Measurements from ENCODE around the gene FBXO2. TPM values are rescaled to one million over a fixed set of nuclear protein-coding genes. Genes with fewer than 3 reads are reported as not detected.
A peak's percentile ranks its signal among the peaks of the same experiment; 100 is the strongest.

FBXO2 gene
- total and polyA plus RNA-seq, 2 experiments from 2014 or later = 20.9 to 28.3 TPM

GRCh38 chr1:11693024-11693590 lies 38.9 kb upstream of the FBXO2 start:
- DNase-seq (ENCODE audit: low read depth in 1 of 2, low spot score in 1 of 2) = peak in 1 of 2 donors; percentile 72
- no peak for TF ChIP-seq CTCF (IDR thresholded peaks at IDR 0.05; ENCODE audit: low read depth, low read length)
- no peak overlapping the region for H3K4me3 ChIP-seq
- no peaks in the 10 kb centered on the region for H3K9me3 ChIP-seq (ENCODE audit: low read depth)
- no peaks in the 10 kb centered on the region for H3K36me3 ChIP-seq
- H3K4me1 ChIP-seq (ENCODE audit: low read depth) = no peaks in the 10 kb centered on the region
- peaks cover 55% of the 10 kb centered on the region for H3K27me3 ChIP-seq
- no peak overlapping the region for H3K27ac ChIP-seq

- no peak for TF ChIP-seq CTCF (IDR thresholded peaks at IDR 0.05; ENCODE audit: low read depth, low read length)
- no peak for DNase-seq (ENCODE audit: low read depth in 1 of 2, low spot score in 1 of 2)
- peaks cover 55% of the 10 kb centered on the region for H3K27me3 ChIP-seq
- no peak overlapping the region for H3K27ac ChIP-seq
- peak overlapping the region; percentile 58 for H3K4me3 ChIP-seq
- no peaks in the 10 kb centered on the region for H3K4me1 ChIP-seq (ENCODE audit: low read depth)
- H3K9me3 ChIP-seq (ENCODE audit: low read depth) = no peaks in the 10 kb centered on the region
- H3K36me3 ChIP-seq = no peaks in the 10 kb centered on the region
These were observed 37.9 kb upstream of the FBXO2 start for GRCh38 chr1:11691928-11692711.

- H3K36me3 ChIP-seq = no peaks in the 10 kb centered on the region
- H3K27ac ChIP-seq = no peak within 1 kb of the TSS
- peak within 1 kb of the TSS; percentile 58 for H3K4me3 ChIP-seq
- TF ChIP-seq CTCF (IDR thresholded peaks at IDR 0.05; ENCODE audit: low read depth, low read length) = no peak
- H3K27me3 ChIP-seq = peaks cover 55% of the 10 kb centered on the region
- DNase-seq (ENCODE audit: low read depth in 1 of 2, low spot score in 1 of 2) = peak in 1 of 2 donors; percentile 61
- H3K9me3 ChIP-seq (ENCODE audit: low read depth) = no peaks in the 10 kb centered on the region
- no peaks in the 10 kb centered on the region for H3K4me1 ChIP-seq (ENCODE audit: low read depth)
These were observed 37.2 kb upstream of the FBXO2 start, which contains the start of gene DRAXIN for GRCh38 chr1:11691302-11691914. DRAXIN (plus strand) TSS chr1:11691710; CDS start chr1:11706259, 14,549 bp downstream.

- DNase-seq (ENCODE audit: low read depth in 1 of 2, low spot score in 1 of 2) = peak in 1 of 2 donors; percentile 41
- H3K4me1 ChIP-seq (ENCODE audit: low read depth) = no peaks in the 10 kb centered on the region
- peaks cover 55% of the 10 kb centered on the region for H3K27me3 ChIP-seq
- TF ChIP-seq CTCF (IDR thresholded peaks at IDR 0.05; ENCODE audit: low read depth, low read length) = no peak
- no peaks in the 10 kb centered on the region for H3K36me3 ChIP-seq
- no peak overlapping the region for H3K27ac ChIP-seq
- H3K4me3 ChIP-seq = peak overlapping the region; percentile 58
- no peaks in the 10 kb centered on the region for H3K9me3 ChIP-seq (ENCODE audit: low read depth)
These were observed 36.4 kb upstream of the FBXO2 start for GRCh38 chr1:11690397-11691301.

- Histone ChIP-seq H3K27ac (no peak overlapping the region), H3K4me1 (ENCODE audit: low read depth) (no peaks in the 10 kb centered on the region), H3K36me3 (no peaks in the 10 kb centered on the region), H3K27me3 (peaks cover 42% of the 10 kb centered on the region), H3K4me3 (no peak overlapping the region), H3K9me3 (ENCODE audit: low read depth) (no peaks in the 10 kb centered on the region)
- DNase-seq (ENCODE audit: low read depth in 1 of 2, low spot score in 1 of 2) = no peak
- no peak for TF ChIP-seq CTCF (IDR thresholded peaks at IDR 0.05; ENCODE audit: low read depth, low read length)
These were observed 34.3 kb upstream of the FBXO2 start for GRCh38 chr1:11688506-11688905.
